ENCODE measurements around the gene LSP1.

DNA sequence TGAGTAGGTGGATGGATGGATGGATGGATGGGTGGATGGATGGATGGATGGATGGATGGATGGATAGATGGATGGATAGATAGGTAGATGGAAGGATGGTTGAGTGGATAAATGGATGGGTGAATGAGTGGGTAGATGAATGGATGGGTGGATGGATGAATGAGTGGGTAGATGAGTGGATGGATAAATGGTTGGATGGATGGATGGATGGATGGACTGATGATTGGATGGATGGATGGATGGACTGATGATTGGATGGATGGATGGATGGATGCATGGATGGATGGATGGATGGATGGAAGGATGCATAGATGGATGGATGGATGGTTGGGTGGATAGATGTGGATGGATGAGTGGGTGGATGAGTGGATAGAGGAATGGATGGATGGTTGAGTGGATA lies 31.3 kb upstream of the LSP1 start:
- TF ChIP-seq POLR2A (IDR thresholded peaks at IDR 0.05; ENCODE audit: low read depth, low read length) (no peak), TAF1 (IDR thresholded peaks at IDR 0.05; ENCODE audit: borderline replicate concordance, low read depth, low read length) (no peak)
